H1 (cell line): ENCODE results near the gene ACE. TPM values are rescaled to one million over a fixed set of nuclear protein-coding genes. Genes with fewer than 3 reads are reported as not detected.

Experiments used
- CTCF ChIA-PET: fragments of 300-600 bp; sonication (Branson Sonifier 250); formaldehyde crosslinking; loops from one replicate; lab custom pipeline; 2021; ENCODE audit not compliant: partially characterized antibody; lab: Charles Lee
- POLR2A ChIA-PET: fragments of 300-600 bp; sonication (Branson Sonifier 250); formaldehyde crosslinking; loops from one replicate; lab custom pipeline; 2021; ENCODE audit warnings: inconsistent platforms; ENCODE audit not compliant: partially characterized antibody; lab: Charles Lee
- DNase-seq, 2 experiments: peaks; one replicate each; pipeline versions ENCODE4 v3.0.0 to v3.0.0-alpha.2; 2010 to 2022; ENCODE audit warnings: low spot score in 2 of 2, low read depth in 1 of 2, mixed read lengths in 1 of 2
- FAIRE-seq: peaks from 2 replicates; lab custom pipeline; 2011; peaks lifted over from hg19 to GRCh38; lab: Jason Lieb, UNC
- H2AFZ ChIP-seq: 2 replicates; pipeline ENCODE4 v1.8.1; 2012; ENCODE audit warnings: low read length, inconsistent platforms
- H2AK5ac ChIP-seq: 2 replicates; pipeline ENCODE4 v1.6.1; 2013; ENCODE audit warnings: low read depth, low read length
- H2BK120ac ChIP-seq: replicated peaks from 2 replicates; pipeline ENCODE3; 2013; ENCODE audit warnings: low read depth, low read length, inconsistent platforms
- H2BK12ac ChIP-seq: 2 replicates; pipeline ENCODE4 v1.6.1; 2013; ENCODE audit warnings: low read depth, low read length
- H2BK15ac ChIP-seq: 2 replicates; pipeline ENCODE4 v1.6.1; 2013; ENCODE audit warnings: low read length
- H2BK20ac ChIP-seq: 2 replicates; pipeline ENCODE4 v1.6.1; 2013; ENCODE audit warnings: low read length
- H2BK5ac ChIP-seq: 2 replicates; pipeline ENCODE4 v1.6.1; 2013; ENCODE audit warnings: low read depth, low read length
- H3K14ac ChIP-seq: 2 replicates; pipeline ENCODE4 v1.6.1; 2013; ENCODE audit warnings: inconsistent platforms; ENCODE audit not compliant: insufficient read length
- H3K18ac ChIP-seq: 2 replicates; pipeline ENCODE4 v1.6.1; 2013; ENCODE audit warnings: low read length; ENCODE audit errors: extremely low read depth
- H3K23ac ChIP-seq: 2 replicates; pipeline ENCODE4 v1.6.1; 2013; ENCODE audit warnings: inconsistent platforms; ENCODE audit not compliant: insufficient read length
- H3K23me2 ChIP-seq: 2 replicates; pipeline ENCODE4 v1.6.1; 2013; ENCODE audit warnings: low read depth, low read length
- H3K27ac ChIP-seq: 2 replicates; pipeline ENCODE4 v1.6.1; 2011; ENCODE audit warnings: low read depth, low read length, inconsistent platforms
- H3K27me3 ChIP-seq, 4 experiments: replicated peaks in 1 of 4; 1 replicate in 1 of 4; 2 replicates in 3 of 4; pipeline versions ENCODE4 v1.6.1 to v1.8.1; 2011 to 2013; ENCODE audit warnings: low read length in 3 of 4, mild to moderate bottlenecking in 3 of 4, inconsistent platforms in 2 of 4, mixed read lengths in 2 of 4, moderate library complexity in 1 of 4; ENCODE audit not compliant: control insufficient read depth in 3 of 4, insufficient read depth in 3 of 4; ENCODE audit errors: extremely low read depth in 1 of 4
- H3K36me3 ChIP-seq, 4 experiments: 2 replicates each; pipeline versions ENCODE4 v1.6.1 to v1.8.1; 2011 to 2013; ENCODE audit warnings: mild to moderate bottlenecking in 4 of 4, low read length in 3 of 4, moderate library complexity in 2 of 4, control low read depth in 1 of 4, inconsistent platforms in 1 of 4; ENCODE audit not compliant: insufficient read depth in 4 of 4, control insufficient read depth in 2 of 4
- H3K4ac ChIP-seq: replicated peaks from 2 replicates; pipeline ENCODE3; 2013; ENCODE audit warnings: low read length, low read depth, mixed read lengths, inconsistent platforms; ENCODE audit not compliant: insufficient read length
- H3K4me1 ChIP-seq, 4 experiments: replicated peaks in 1 of 4; 1 replicate in 1 of 4; 2 replicates in 3 of 4; pipeline versions ENCODE4 v1.6.1 to v1.8.1; 2011 to 2013; ENCODE audit warnings: low read length in 3 of 4, inconsistent platforms in 2 of 4, mixed read lengths in 1 of 4; ENCODE audit not compliant: insufficient read depth in 4 of 4, control insufficient read depth in 3 of 4
- H3K4me2 ChIP-seq, 2 experiments: 2 replicates each; pipeline versions ENCODE4 v1.6.1 to v1.8.1; 2011 to 2013; ENCODE audit warnings: low read depth in 2 of 2, low read length in 2 of 2, control low read depth in 1 of 2, inconsistent platforms in 1 of 2, mild to moderate bottlenecking in 1 of 2; ENCODE audit not compliant: insufficient read depth in 1 of 2
- H3K4me3 ChIP-seq, 4 experiments: fragments of 200-600, 300-600 bp in 1 of 4; sonication (generic), shearing (Covaris generic), sonication (Bioruptor Twin) in 1 of 4; 2 replicates each; pipeline versions ENCODE4 v1.5.1 to v1.8.1; 2011 to 2016; ENCODE audit warnings: low read length in 4 of 4, low read depth in 3 of 4, control low read depth in 2 of 4, inconsistent platforms in 2 of 4, mild to moderate bottlenecking in 2 of 4, mixed read lengths in 1 of 4, moderate library complexity in 1 of 4; ENCODE audit not compliant: insufficient read depth in 2 of 4; ENCODE audit errors: extremely low read depth in 1 of 4
- H3K56ac ChIP-seq: replicated peaks from 2 replicates; pipeline ENCODE3; 2013; ENCODE audit warnings: low read depth, mild to moderate bottlenecking, mixed read lengths, low read length, inconsistent platforms; ENCODE audit not compliant: insufficient read length
- H3K79me1 ChIP-seq: 2 replicates; pipeline ENCODE4 v1.6.1; 2013; ENCODE audit warnings: low read depth, low read length, control low read depth
- H3K79me2 ChIP-seq, 2 experiments: 2 replicates each; pipeline versions ENCODE4 v1.6.1 to v1.8.1; 2012 to 2013; ENCODE audit warnings: low read length in 2 of 2, mild to moderate bottlenecking in 2 of 2, inconsistent platforms in 1 of 2; ENCODE audit not compliant: insufficient read depth in 2 of 2, control insufficient read depth in 1 of 2
- H3K9ac ChIP-seq, 4 experiments: replicated peaks in 1 of 4; 1 replicate in 1 of 4; 2 replicates in 3 of 4; pipeline versions ENCODE4 v1.6.1 to v1.8.1; 2011 to 2013; ENCODE audit warnings: low read depth in 3 of 4, low read length in 3 of 4, control low read depth in 2 of 4, mild to moderate bottlenecking in 2 of 4, moderate library complexity in 2 of 4, inconsistent platforms in 1 of 4; ENCODE audit errors: extremely low read depth in 1 of 4
- H3K9me3 ChIP-seq, 2 experiments: 2 replicates each; pipeline versions ENCODE4 v1.6.1 to v1.8.1; 2012 to 2013; ENCODE audit warnings: mild to moderate bottlenecking in 2 of 2, moderate library complexity in 2 of 2, control low read depth in 1 of 2, inconsistent platforms in 1 of 2, low read depth in 1 of 2, low read length in 1 of 2, mixed read lengths in 1 of 2; ENCODE audit not compliant: insufficient read depth in 2 of 2
- H4K20me1 ChIP-seq, 2 experiments: replicated peaks in 1 of 2; 2 replicates each; pipeline versions ENCODE3 to v1.8.1; 2011 to 2013; ENCODE audit warnings: inconsistent platforms in 2 of 2, low read length in 2 of 2, mild to moderate bottlenecking in 1 of 2; ENCODE audit not compliant: insufficient read depth in 2 of 2, control insufficient read depth in 1 of 2
- H4K5ac ChIP-seq: 2 replicates; pipeline ENCODE4 v1.6.1; 2013; ENCODE audit warnings: low read length, low read depth, mixed read lengths, inconsistent platforms; ENCODE audit not compliant: insufficient read length
- H4K8ac ChIP-seq: 2 replicates; pipeline ENCODE4 v1.8.0; 2013; ENCODE audit warnings: mild to moderate bottlenecking, moderate library complexity, low read length, inconsistent platforms; ENCODE audit not compliant: insufficient read depth; ENCODE audit errors: extremely low read depth
- H4K91ac ChIP-seq: replicated peaks from 2 replicates; pipeline ENCODE3; 2013; ENCODE audit warnings: low read length, mixed read lengths, inconsistent platforms; ENCODE audit not compliant: insufficient read length
- BCL11A ChIP-seq, 2 experiments: IDR thresholded peaks; one replicate each; pipeline ENCODE4 v1.6.1; 2011; ENCODE audit warnings: low read depth in 2 of 2, low read length in 2 of 2, mild to moderate bottlenecking in 2 of 2
- CBX8 ChIP-seq: fragments of 300-800, 300-1000 bp; sonication (generic); IDR thresholded peaks from 2 replicates; pipeline ENCODE4 v1.7.1; 2016; ENCODE audit warnings: low read depth, low read length, borderline replicate concordance
- EZH2 ChIP-seq: fragments of 200-600 bp; sonication (generic); IDR thresholded peaks from 2 replicates; pipeline ENCODE4 v1.7.1; 2012; ENCODE audit warnings: low read depth, mild to moderate bottlenecking, moderate library complexity, low read length, inconsistent platforms; ENCODE audit not compliant: severe bottlenecking
- GTF2F1 ChIP-seq: IDR thresholded peaks from 2 replicates; pipeline ENCODE4 v1.6.1; 2012; ENCODE audit warnings: low read depth, low read length, improper control_type of control experiment, borderline replicate concordance
- HDAC2 ChIP-seq, 2 experiments: fragments of 300-600 bp in 1 of 2; sonication (generic) in 1 of 2; IDR thresholded peaks; 2 replicates each; pipeline ENCODE4 v1.6.1; 2011 to 2012; ENCODE audit warnings: low read depth in 2 of 2, low read length in 2 of 2, mild to moderate bottlenecking in 2 of 2, moderate library complexity in 2 of 2, borderline replicate concordance in 1 of 2, inconsistent platforms in 1 of 2
- KDM4A ChIP-seq: IDR thresholded peaks from one replicate; pipeline ENCODE4 v1.7.1; 2012; ENCODE audit warnings: low read depth, mild to moderate bottlenecking, moderate library complexity, low read length, inconsistent platforms; ENCODE audit not compliant: severe bottlenecking
- PHF8 ChIP-seq: fragments of 200-600 bp; sonication (generic); conservative IDR thresholded peaks from 2 replicates; pipeline ENCODE4 v1.7.1; 2012; ENCODE audit warnings: low read depth, mild to moderate bottlenecking, inconsistent platforms, low read length, moderate library complexity
- RAD21 ChIP-seq, 2 experiments: IDR thresholded peaks in 1 of 2; conservative IDR thresholded peaks in 1 of 2; 2 replicates each; pipeline ENCODE4 v1.6.1; 2011; ENCODE audit warnings: low read depth in 2 of 2, low read length in 2 of 2, improper control_type of control experiment in 1 of 2, inconsistent platforms in 1 of 2, mild to moderate bottlenecking in 1 of 2, moderate library complexity in 1 of 2
- RFX5 ChIP-seq: IDR thresholded peaks from 2 replicates; pipeline ENCODE4 v1.6.1; 2011; ENCODE audit warnings: low read depth, low read length, improper control_type of control experiment, borderline replicate concordance
- SP1 ChIP-seq: IDR thresholded peaks from 2 replicates; pipeline ENCODE4 v1.6.1; 2011; ENCODE audit warnings: low read depth, low read length
- SP2 ChIP-seq: IDR thresholded peaks from 2 replicates; pipeline ENCODE4 v1.6.1; 2012; ENCODE audit warnings: mild to moderate bottlenecking, low read length, inconsistent platforms
- TAF7 ChIP-seq: optimal IDR thresholded peaks from 2 replicates; pipeline ENCODE3; 2011; ENCODE audit warnings: low read depth, mild to moderate bottlenecking, inconsistent platforms, low read length, moderate library complexity, borderline replicate concordance
- WGBS, 2 experiments: shearing (Covaris generic) in 1 of 2; methylation state at CpG; one replicate each; pipeline versions ENCODE4 v1.1.6 to v1.1.7; 2013 to 2015; ENCODE audit warnings: low lambda C conversion rate in 2 of 2, mixed read lengths in 2 of 2, inconsistent platforms in 1 of 2, low coverage in 1 of 2, missing lambda C conversion rate in 1 of 2; ENCODE audit not compliant: insufficient replicate concordance in 2 of 2, insufficient coverage in 1 of 2, insufficient read length in 1 of 2; ENCODE audit errors: extremely low coverage in 1 of 2, missing lambda C conversion rate in 1 of 2; 5-methylcytosine and 5-hydroxymethylcytosine counted together
- polyA plus RNA-seq, 7 experiments: library from polyadenylated mRNA; depleted of rRNA in 3 of 7; stranded (reverse) in 5 of 7; unstranded in 2 of 7; fragments of >200 nt in 5 of 7; fragments of 200-250 nt in 2 of 7; gene quantifications; 1 replicate in 5 of 7; 2 replicates in 1 of 7; 4 replicates in 1 of 7; pipeline versions ENCODE4 v1.2.1 to v1.2.3, GENCODE V29; 2011 to 2013; ENCODE audit warnings: missing spikeins in 2 of 7, mixed read lengths in 2 of 7
- total RNA-seq: library from RNA; stranded (reverse); fragmentation: NEBNext Ultra II Directional; extraction: Animal tissue kit (Norgen Biotek cat#: 25700); gene quantifications from 2 replicates; pipeline ENCODE4 v1.2.1, GENCODE V29; 2021
- TF ChIP-seq, protein P1 (sequence below): IDR thresholded peaks from 2 replicates; pipeline ENCODE4 v1.6.1; 2011; ENCODE audit warnings: low read depth, mild to moderate bottlenecking, low read length; ENCODE audit not compliant: insufficient read depth

ACE gene
- total and polyA plus RNA-seq, 2 of the 8 experiments (the other 6 are each of a cell fraction or from before 2014, with no cell fraction given): 2.5 to 5.5 TPM

DNA sequence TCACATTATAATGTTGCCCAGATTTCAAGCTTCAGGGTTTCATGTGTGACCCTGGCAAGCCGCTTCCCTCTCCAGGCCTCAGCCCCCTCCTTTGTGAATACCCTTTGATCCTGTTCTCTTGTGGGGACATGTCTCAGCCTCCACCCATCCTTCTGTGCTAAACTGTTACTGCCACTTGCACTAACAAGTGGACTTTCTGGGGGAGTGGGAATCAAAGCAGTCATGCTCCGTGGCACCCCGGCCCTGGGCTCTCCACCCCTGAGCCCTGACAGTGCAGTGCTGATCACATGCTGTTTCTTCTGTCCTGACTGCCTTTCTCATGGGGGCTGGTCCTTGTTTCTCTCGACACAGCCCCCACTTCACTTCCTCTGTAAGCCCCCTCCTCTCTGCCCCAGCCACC is 63.7 kb downstream of the ACE start:
- no peaks in the 10 kb centered on the region for H3K79me1 ChIP-seq
- no peak for TF ChIP-seq SP1
- TF ChIP-seq RFX5: no peak
- no peak for TF ChIP-seq HDAC2 (IDR thresholded peaks at IDR 0.05; ENCODE audit: borderline replicate concordance in 1 of 2, low read depth in 2 of 2, low read length in 2 of 2)
- no peak for TF ChIP-seq RAD21 (IDR thresholded peaks at IDR 0.05 in 1 of 2, conservative IDR thresholded peaks at IDR 0.05 in 1 of 2; ENCODE audit: low read depth in 2 of 2, low read length in 2 of 2)
- TF ChIP-seq KDM4A: no peak
- TF ChIP-seq SP2: no peak
- TF ChIP-seq EZH2: no peak
- no peak for TF ChIP-seq BCL11A (IDR thresholded peaks at IDR 0.05; ENCODE audit: low read depth in 2 of 2, low read length in 2 of 2)
- no peak for TF ChIP-seq GTF2F1
- no peak for TF ChIP-seq PHF8
- no peak for TF ChIP-seq CBX8
- no peak for TF ChIP-seq TAF7
- TF ChIP-seq, protein P1, sequence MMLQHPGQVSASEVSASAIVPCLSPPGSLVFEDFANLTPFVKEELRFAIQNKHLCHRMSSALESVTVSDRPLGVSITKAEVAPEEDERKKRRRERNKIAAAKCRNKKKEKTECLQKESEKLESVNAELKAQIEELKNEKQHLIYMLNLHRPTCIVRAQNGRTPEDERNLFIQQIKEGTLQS: no peak

More for the DNA sequence above, 63.7 kb downstream of the ACE start:
- H3K4me3 ChIP-seq: no peak overlapping the region
- H2BK20ac ChIP-seq: no peak overlapping the region
- H3K23me2 ChIP-seq: peaks cover 7% of the 10 kb centered on the region; the same call in 1 of the 2 replicates
- H2BK5ac ChIP-seq: no peak overlapping the region
- DNase-seq (no peak), FAIRE-seq (no peak)
- no peak overlapping the region for H4K91ac ChIP-seq
- no peak overlapping the region for H3K14ac ChIP-seq
- H2BK120ac ChIP-seq: no peak overlapping the region
- H3K23ac ChIP-seq: no peak overlapping the region
- no peak overlapping the region for H2AK5ac ChIP-seq
- H3K4me2 ChIP-seq: no peak overlapping the region
- H3K79me2 ChIP-seq: no peaks in the 10 kb centered on the region
- H3K27ac ChIP-seq: no peak overlapping the region
- no peak overlapping the region for H4K5ac ChIP-seq
- peaks cover 0 to 18% (median 5%) of the 10 kb centered on the region in 4 experiments; a peak in 5 of 7 replicates for H3K4me1 ChIP-seq
- H2BK12ac ChIP-seq: no peak overlapping the region
- no peaks in the 10 kb centered on the region for H3K9me3 ChIP-seq
- no peak overlapping the region for H3K4ac ChIP-seq
- no peaks in the 10 kb centered on the region for H3K36me3 ChIP-seq
- H3K18ac ChIP-seq: no peak overlapping the region
- ChIA-PET POLR2A (interaction anchor here (0.5 kb wide), 1 partner anchor 93 kb away, joined by 4 read pairs; no protein-coding TSS in a partner anchor), CTCF (no interaction called here)
- no peaks in the 10 kb centered on the region for H4K20me1 ChIP-seq
- peaks cover 0 to 23% (median 14%) of the 10 kb centered on the region in 4 experiments; a peak in 5 of 7 replicates for H3K27me3 ChIP-seq
- H3K56ac ChIP-seq: no peak overlapping the region
- WGBS, 2 experiments: 82% methylated on average over 4 of the region's 4 CpGs; no CpG with 5 or more reads in 1 of the 2 experiments
- no peak overlapping the region for H2AFZ ChIP-seq
- H2BK15ac ChIP-seq: no peak overlapping the region
- H4K8ac ChIP-seq: no peak overlapping the region
- H3K9ac ChIP-seq: no peak overlapping the region
